ENCODE measurements around the gene SLC4A4. TPM values are rescaled to one million over a fixed set of nuclear protein-coding genes. Genes with fewer than 3 reads are reported as not detected.

The SLC4A4 gene
- total and polyA plus RNA-seq, 2 of the 13 experiments (the other 11 are each of a cell fraction or from before 2014, with no cell fraction given), result 0.01 TPM; not detected in 1

DNA sequence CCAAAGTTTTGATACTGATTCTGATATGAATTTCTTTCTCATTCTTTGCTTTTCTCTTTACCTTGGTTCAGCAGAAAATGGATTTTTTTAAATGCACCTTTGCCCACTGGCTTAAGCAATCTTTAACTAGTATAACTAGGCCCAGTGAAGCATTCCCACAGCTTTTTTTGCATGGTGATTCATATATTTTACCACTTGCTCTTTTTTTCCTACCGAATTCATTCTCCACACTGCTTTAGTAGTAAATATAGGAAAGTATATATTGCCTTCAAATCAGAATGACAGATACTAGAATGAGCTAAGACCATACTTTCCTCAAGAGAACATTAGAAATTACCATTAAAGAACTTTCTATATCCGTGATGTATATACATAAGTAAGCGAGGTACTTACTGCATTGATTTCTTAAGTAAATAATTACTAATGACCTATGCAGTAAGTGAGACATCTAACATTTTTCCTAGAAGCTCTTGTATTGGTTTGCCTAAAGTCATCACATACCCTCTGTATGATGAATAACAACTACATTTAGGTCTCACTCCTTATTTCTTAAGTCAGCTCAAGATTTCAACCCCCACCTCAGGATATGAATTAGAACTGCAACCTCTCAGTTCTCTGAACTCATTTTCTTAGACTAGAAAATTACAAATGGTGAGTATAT, 44.2 kb downstream of the SLC4A4 start:
- in situ Hi-C loops (cut with HindIII; ENCODE audit: extremely low pct_ligation_motif_present, low pct_unique_long_range_greater_than_20kb), result no loop called here
- TF ChIP-seq, protein P1, sequence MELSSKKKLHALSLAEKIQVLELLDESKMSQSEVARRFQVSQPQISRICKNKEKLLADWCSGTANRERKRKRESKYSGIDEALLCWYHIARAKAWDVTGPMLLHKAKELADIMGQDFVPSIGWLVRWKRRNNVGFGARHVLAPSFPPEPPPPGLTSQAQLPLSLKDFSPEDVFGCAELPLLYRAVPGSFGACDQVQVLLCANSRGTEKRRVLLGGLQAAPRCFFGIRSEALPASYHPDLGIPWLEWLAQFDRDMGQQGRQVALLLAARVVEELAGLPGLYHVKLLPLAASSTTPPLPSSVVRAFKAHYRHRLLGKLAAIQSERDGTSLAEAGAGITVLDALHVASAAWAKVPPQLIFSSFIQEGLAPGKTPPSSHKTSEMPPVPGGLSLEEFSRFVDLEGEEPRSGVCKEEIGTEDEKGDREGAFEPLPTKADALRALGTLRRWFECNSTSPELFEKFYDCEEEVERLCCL (CRISPR knock-in tag; IDR thresholded peaks at IDR 0.05; ENCODE audit: borderline replicate concordance), result no peak
- TF ChIP-seq HOXA9 (CRISPR knock-in tag; IDR thresholded peaks at IDR 0.05; ENCODE audit: borderline replicate concordance), result no peak
- no peak for TF ChIP-seq XRCC5 (optimal IDR thresholded peaks at IDR 0.05; ENCODE audit: low read length)
- TF ChIP-seq MIXL1 (CRISPR knock-in tag; IDR thresholded peaks at IDR 0.05), result no peak
- no peak for TF ChIP-seq ELF4 (CRISPR knock-in tag; IDR thresholded peaks at IDR 0.05; ENCODE audit: borderline replicate concordance)
- no peak for TF ChIP-seq EHMT2 (IDR thresholded peaks at IDR 0.05; ENCODE audit: borderline replicate concordance, low read depth, low read length)
- no peak for TF ChIP-seq PHF5A (CRISPR knock-in tag; IDR thresholded peaks at IDR 0.05; ENCODE audit: low read depth, unreplicated experiment)
- H3K4me2 ChIP-seq (ENCODE audit: low read depth, low read length), result no peak overlapping the region

DNA sequence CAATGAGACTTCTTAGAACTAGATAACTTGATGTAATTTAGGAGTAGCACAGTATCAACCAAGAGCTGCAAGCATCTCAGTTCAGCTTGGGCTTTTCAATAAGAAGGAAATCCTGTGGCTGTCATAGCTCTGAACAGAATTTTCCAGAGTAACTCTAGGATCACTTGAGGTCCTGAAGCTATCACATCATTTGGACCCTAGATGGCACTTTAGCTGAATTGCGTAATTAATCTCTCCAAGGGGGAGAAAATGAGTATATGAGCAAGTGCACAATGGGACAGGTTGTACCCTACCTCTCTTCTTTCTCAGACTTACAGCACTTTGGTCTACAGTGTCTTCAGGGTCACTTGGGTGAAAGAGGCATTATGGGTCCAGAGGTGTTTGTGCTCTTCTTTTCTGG, 45.2 kb downstream of the SLC4A4 start:
- H3K4me1 ChIP-seq (ENCODE audit: insufficient read depth, low read length), result no peaks in the 10 kb centered on the region
- ChIA-PET CTCF (ENCODE audit: low intra/inter-chr PET ratio, low total read pairs) (no interaction called here), POLR2A (no interaction called here)
- H2AFZ ChIP-seq (ENCODE audit: low read length), result no peak overlapping the region
- 85% methylated on average over 1 of the region's 1 CpG for WGBS (ENCODE audit: low lambda C conversion rate)
- intact Hi-C loops (cut with micrococcal nuclease; ENCODE audit: unreplicated experiment) (no loop called here), in situ Hi-C loops (cut with HindIII; ENCODE audit: extremely low pct_ligation_motif_present, low pct_unique_long_range_greater_than_20kb) (no loop called here)
- BruUV-seq (replicated peaks), result no TSS peak
- FAIRE-seq, result no peak
- ATAC-seq, result no peak
- no peaks in the 10 kb centered on the region for H3K9me3 ChIP-seq (ENCODE audit: low read length)
- no peak overlapping the region for H3K27ac ChIP-seq (ENCODE audit: extremely low read length, insufficient read depth, low read length)
- no peak overlapping the region for H3K9ac ChIP-seq (ENCODE audit: insufficient read depth, low read depth, low read length)
- TF ChIP-seq ZNF225 (CRISPR knock-in tag; IDR thresholded peaks at IDR 0.05) (no peak), CEBPB (IDR thresholded peaks at IDR 0.05; ENCODE audit: borderline replicate concordance, low read depth, low read length) (peak; percentile 50; the same call in 1 of the 2 replicates), CEBPG (CRISPR knock-in tag; IDR thresholded peaks at IDR 0.05) (0 out of 2 replicates have a peak, but pooled peaks have one; percentile 20), ZC3H13 (CRISPR knock-in tag; IDR thresholded peaks at IDR 0.05) (no peak)
- H3K36me3 ChIP-seq (replicated peaks in 1 of 2; ENCODE audit: control insufficient read depth in 1 of 2, insufficient read depth in 2 of 2, low read length in 2 of 2), result no peaks in the 10 kb centered on the region
- no peak overlapping the region for H3K4me2 ChIP-seq (ENCODE audit: low read depth, low read length)
- no peaks in the 10 kb centered on the region for H4K20me1 ChIP-seq (ENCODE audit: insufficient read depth, low read length)
- DNase-seq (ENCODE audit: low spot score), result no peak
- no peak overlapping the region for H3K4me3 ChIP-seq (replicated peaks in 1 of 3; ENCODE audit: insufficient read depth in 1 of 3, low read depth in 2 of 3, low read length in 3 of 3)
- H3K79me2 ChIP-seq (ENCODE audit: insufficient read depth, low read length), result no peaks in the 10 kb centered on the region
- H3K27me3 ChIP-seq (ENCODE audit: control insufficient read depth in 1 of 2, insufficient read depth in 2 of 2, low read length in 2 of 2), result no peaks in the 10 kb centered on the region

More for the DNA sequence above, 44.2 kb downstream of the SLC4A4 start:
- no peak for ATAC-seq
- no peak for FAIRE-seq
- under 1% methylated on average over 3 of the region's 3 CpGs for WGBS (ENCODE audit: low lambda C conversion rate)
- no peaks in the 10 kb centered on the region for H3K79me2 ChIP-seq (ENCODE audit: insufficient read depth, low read length)
- intact Hi-C loops (cut with micrococcal nuclease; ENCODE audit: unreplicated experiment), result no loop called here
- no peak overlapping the region for H3K4me3 ChIP-seq (replicated peaks in 1 of 3; ENCODE audit: insufficient read depth in 1 of 3, low read depth in 2 of 3, low read length in 3 of 3)
- H3K27ac ChIP-seq (ENCODE audit: extremely low read length, insufficient read depth, low read length), result no peak overlapping the region
- ChIA-PET POLR2A (no interaction called here), CTCF (ENCODE audit: low intra/inter-chr PET ratio, low total read pairs) (no interaction called here)
- H3K36me3 ChIP-seq (replicated peaks in 1 of 2; ENCODE audit: control insufficient read depth in 1 of 2, insufficient read depth in 2 of 2, low read length in 2 of 2), result no peaks in the 10 kb centered on the region
- H4K20me1 ChIP-seq (ENCODE audit: insufficient read depth, low read length), result no peaks in the 10 kb centered on the region
- DNase-seq (ENCODE audit: low spot score), result no peak
- H2AFZ ChIP-seq (ENCODE audit: low read length), result no peak overlapping the region
- H3K27me3 ChIP-seq (ENCODE audit: control insufficient read depth in 1 of 2, insufficient read depth in 2 of 2, low read length in 2 of 2), result no peaks in the 10 kb centered on the region
- H3K9ac ChIP-seq (ENCODE audit: insufficient read depth, low read depth, low read length), result no peak overlapping the region
- BruUV-seq (replicated peaks), result no TSS peak
- H3K9me3 ChIP-seq (ENCODE audit: low read length), result no peaks in the 10 kb centered on the region
- H3K4me1 ChIP-seq (ENCODE audit: insufficient read depth, low read length), result no peaks in the 10 kb centered on the region

Measured in HepG2 (cell line).